HCT116 (cell line): ENCODE data around the gene LYRM4.

Experiments
- CEBPB ChIP-seq: IDR thresholded peaks from 2 replicates; pipeline ENCODE4 v1.6.1; 2012; ENCODE audit warnings: low read depth
- ELF1 ChIP-seq: IDR thresholded peaks from 2 replicates; pipeline ENCODE4 v1.6.1; 2012; ENCODE audit warnings: low read depth, borderline replicate concordance
- POLR2AphosphoS5 ChIP-seq: IDR thresholded peaks from 2 replicates; pipeline ENCODE4 v1.6.1; 2011; ENCODE audit warnings: mild to moderate bottlenecking, low read depth, low read length, moderate library complexity
- TF ChIP-seq, protein P1 (sequence below), 3 experiments: fragments of 200-600 bp in 1 of 3; sonication (generic) in 1 of 3; IDR thresholded peaks in 2 of 3; conservative IDR thresholded peaks in 1 of 3; 2 replicates each; pipeline ENCODE4 v1.5.1; 2012 to 2017; ENCODE audit warnings: low read depth in 2 of 3, low read length in 2 of 3, antibody characterized with exemption in 1 of 3, borderline replicate concordance in 1 of 3, control low read depth in 1 of 3, mild to moderate bottlenecking in 1 of 3, mixed read lengths in 1 of 3, mixed run types in 1 of 3, moderate library complexity in 1 of 3; ENCODE audit not compliant: insufficient read depth in 1 of 3

DNA sequence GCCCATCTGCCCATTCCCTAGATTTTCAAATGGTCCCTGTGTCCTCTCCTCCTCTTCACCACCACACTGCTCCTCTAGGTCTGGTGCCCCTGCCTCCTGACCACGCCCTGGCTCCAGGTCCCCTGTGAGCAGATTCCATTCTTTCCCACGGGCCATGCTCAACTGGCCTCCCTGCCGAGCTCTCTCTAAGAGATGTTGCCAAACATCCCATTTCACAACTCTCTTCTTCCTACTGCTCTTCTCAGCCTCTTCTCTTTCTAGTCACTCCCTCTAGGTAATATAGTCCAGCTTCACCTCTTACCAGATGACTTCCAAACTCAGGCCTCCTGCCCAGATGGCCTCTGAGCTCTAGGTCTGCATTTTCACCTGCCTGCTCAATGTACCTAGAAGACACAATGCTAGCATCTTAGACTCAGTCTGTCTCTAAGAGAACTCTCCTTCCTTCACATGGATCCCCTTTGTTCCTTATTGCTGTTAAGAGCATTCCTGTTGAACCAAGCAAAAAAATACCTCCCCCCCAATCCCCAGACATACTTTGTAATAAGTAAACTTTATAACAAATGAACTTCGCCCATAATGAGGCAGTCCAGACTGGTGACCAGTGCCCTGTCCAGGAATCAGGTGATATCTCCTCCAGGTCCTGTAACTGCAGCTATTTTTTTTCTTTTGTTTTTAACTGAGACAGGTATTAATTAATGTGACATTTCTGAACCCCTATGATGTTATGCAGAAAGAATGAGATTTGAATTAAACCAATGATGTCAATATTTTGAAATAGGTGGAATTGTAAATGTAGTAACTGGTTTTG, 79.0 kb downstream of the LYRM4 start:
- TF ChIP-seq POLR2AphosphoS5 (no peak), ELF1 (no peak), CEBPB (no peak)
- TF ChIP-seq, protein P1, sequence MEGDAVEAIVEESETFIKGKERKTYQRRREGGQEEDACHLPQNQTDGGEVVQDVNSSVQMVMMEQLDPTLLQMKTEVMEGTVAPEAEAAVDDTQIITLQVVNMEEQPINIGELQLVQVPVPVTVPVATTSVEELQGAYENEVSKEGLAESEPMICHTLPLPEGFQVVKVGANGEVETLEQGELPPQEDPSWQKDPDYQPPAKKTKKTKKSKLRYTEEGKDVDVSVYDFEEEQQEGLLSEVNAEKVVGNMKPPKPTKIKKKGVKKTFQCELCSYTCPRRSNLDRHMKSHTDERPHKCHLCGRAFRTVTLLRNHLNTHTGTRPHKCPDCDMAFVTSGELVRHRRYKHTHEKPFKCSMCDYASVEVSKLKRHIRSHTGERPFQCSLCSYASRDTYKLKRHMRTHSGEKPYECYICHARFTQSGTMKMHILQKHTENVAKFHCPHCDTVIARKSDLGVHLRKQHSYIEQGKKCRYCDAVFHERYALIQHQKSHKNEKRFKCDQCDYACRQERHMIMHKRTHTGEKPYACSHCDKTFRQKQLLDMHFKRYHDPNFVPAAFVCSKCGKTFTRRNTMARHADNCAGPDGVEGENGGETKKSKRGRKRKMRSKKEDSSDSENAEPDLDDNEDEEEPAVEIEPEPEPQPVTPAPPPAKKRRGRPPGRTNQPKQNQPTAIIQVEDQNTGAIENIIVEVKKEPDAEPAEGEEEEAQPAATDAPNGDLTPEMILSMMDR (IDR thresholded peaks at IDR 0.05 in 2 of 3, conservative IDR thresholded peaks at IDR 0.05 in 1 of 3; ENCODE audit: borderline replicate concordance in 1 of 3, insufficient read depth in 1 of 3, low read depth in 2 of 3, low read length in 2 of 3): no peak
